Right lobe of liver (tissue), 4 donors: ENCODE data around the gene STT3A.

Experiments used
- CTCF ChIP-seq, 4 donors: fragments of 200-600 bp in 3 of 4; fragments of 450-650 bp in 1 of 4; IDR thresholded peaks; one replicate each; pipeline versions ENCODE4 v1.5.1 to v1.8.0; 2016 to 2022; ENCODE audit warnings: antibody characterized with exemption in 4 of 4, mild to moderate bottlenecking in 2 of 4
- POLR2A ChIP-seq: fragments of 450-650 bp; IDR thresholded peaks from one replicate; pipeline ENCODE4 v1.6.1; 2017; ENCODE audit warnings: antibody characterized with exemption, mild to moderate bottlenecking
- donor health status: DM: no; HTN: no; CAD: no.
- donor health status: DM: no; HTN: no; CAD: no.
- donor health status: DM: no; HTN: yes; CAD: no.

- no peak for TF ChIP-seq POLR2A
- no peak for TF ChIP-seq CTCF (IDR thresholded peaks at IDR 0.05)
Measured at GRCh38 chr11:125663910-125664309, 71.3 kb downstream of the STT3A start.
